Vagina (tissue), 2 donors: Measurements from ENCODE around the gene OR52I1. TPM values are rescaled to one million over a fixed set of nuclear protein-coding genes. Genes with fewer than 3 reads are reported as not detected.

Source experiments
- DNase-seq, 2 donors: peaks; one replicate each; pipeline ENCODE4 v3.0.0-alpha.2; 2017; ENCODE audit errors: extremely low spot score in 2 of 2
- H3K27ac ChIP-seq: fragments of 200-600 bp; sonication (generic); one replicate; pipeline ENCODE4 v1.5.1; 2019
- H3K27me3 ChIP-seq: fragments of 200-600 bp; sonication (generic); one replicate; pipeline ENCODE4 v1.5.1; 2019
- H3K36me3 ChIP-seq, 2 donors: fragments of 200-600 bp; sonication (generic); one replicate each; pipeline ENCODE4 v1.5.1; 2017 to 2019
- H3K4me1 ChIP-seq: fragments of 200-600 bp; sonication (generic); one replicate; pipeline ENCODE4 v1.5.1; 2019
- H3K4me3 ChIP-seq, 2 donors: fragments of 200-600 bp; sonication (generic); 1 replicate in 1 of 2; 2 replicates in 1 of 2; pipeline ENCODE4 v1.5.1; 2016 to 2019
- H3K9me3 ChIP-seq: fragments of 200-600 bp; sonication (generic); one replicate; pipeline ENCODE4 v1.5.1; 2019
- CTCF ChIP-seq, 3 experiments: fragments of 450-650 bp in 2 of 3; fragments of 200-600 bp in 1 of 3; sonication (generic) in 1 of 3; IDR thresholded peaks; one replicate each; pipeline ENCODE4 v1.5.1; 2017 to 2019; ENCODE audit warnings: antibody characterized with exemption in 3 of 3, mild to moderate bottlenecking in 2 of 3, moderate library complexity in 2 of 3
- POLR2A ChIP-seq, 2 donors: fragments of 450-650 bp; IDR thresholded peaks; one replicate each; pipeline ENCODE4 v1.6.1; 2017; ENCODE audit warnings: antibody characterized with exemption in 2 of 2, mild to moderate bottlenecking in 2 of 2, moderate library complexity in 2 of 2
- POLR2AphosphoS5 ChIP-seq, 2 donors: sonication (generic); formaldehyde crosslinking; IDR thresholded peaks; one replicate each; pipeline ENCODE4 v1.9.0; 2017; ENCODE audit warnings: antibody characterized with exemption in 2 of 2, mild to moderate bottlenecking in 2 of 2, low read depth in 1 of 2; ENCODE audit not compliant: insufficient read depth in 1 of 2
- intact Hi-C: fragments of 100-400 bp; cut with DNase I; formaldehyde crosslinking; loops from one replicate; pipeline ENCODE4 v1.15.1; 2023
- total RNA-seq: library from RNA; depleted of rRNA; stranded (reverse); fragments of >200 nt; gene quantifications from one replicate; pipeline ENCODE4 v1.2.3, GENCODE V29; 2016

The OR52I1 gene
- total RNA-seq, 1 donor from 2014 or later: not detected

GRCh38 chr11:4577761-4578160 is 16.1 kb upstream of the OR52I1 start:
- H3K36me3 ChIP-seq: no peaks in the 10 kb centered on the region
- no peak overlapping the region for H3K27ac ChIP-seq
- H3K27me3 ChIP-seq: no peaks in the 10 kb centered on the region
- H3K9me3 ChIP-seq: no peaks in the 10 kb centered on the region
- no peaks in the 10 kb centered on the region for H3K4me1 ChIP-seq
- no peak for DNase-seq
- intact Hi-C loops: no loop called here
- TF ChIP-seq POLR2A (IDR thresholded peaks at IDR 0.05): no peak
- no peak for TF ChIP-seq CTCF (IDR thresholded peaks at IDR 0.05)
- no peak for TF ChIP-seq POLR2AphosphoS5 (IDR thresholded peaks at IDR 0.05; ENCODE audit: insufficient read depth in 1 of 2, low read depth in 1 of 2)
- no peak overlapping the region for H3K4me3 ChIP-seq

- no peak for TF ChIP-seq POLR2AphosphoS5 (IDR thresholded peaks at IDR 0.05; ENCODE audit: insufficient read depth in 1 of 2, low read depth in 1 of 2)
- TF ChIP-seq CTCF (IDR thresholded peaks at IDR 0.05): no peak
- TF ChIP-seq POLR2A (IDR thresholded peaks at IDR 0.05): no peak
- intact Hi-C loops: no loop called here
- Histone ChIP-seq H3K27me3 (no peaks in the 10 kb centered on the region), H3K4me1 (no peaks in the 10 kb centered on the region), H3K4me3 (no peak overlapping the region), H3K36me3 (no peaks in the 10 kb centered on the region), H3K9me3 (no peaks in the 10 kb centered on the region), H3K27ac (no peak overlapping the region)
- no peak for DNase-seq
Measured at GRCh38 chr11:4578624-4579023, 15.2 kb upstream of the OR52I1 start.

- no peaks in the 10 kb centered on the region for H3K4me1 ChIP-seq
- H3K4me3 ChIP-seq: no peak overlapping the region
- TF ChIP-seq POLR2AphosphoS5 (IDR thresholded peaks at IDR 0.05; ENCODE audit: insufficient read depth in 1 of 2, low read depth in 1 of 2) (no peak), POLR2A (IDR thresholded peaks at IDR 0.05) (no peak), CTCF (IDR thresholded peaks at IDR 0.05) (no peak)
- DNase-seq: no peak
- intact Hi-C loops: no loop called here
- H3K27me3 ChIP-seq: no peaks in the 10 kb centered on the region
- H3K36me3 ChIP-seq: no peaks in the 10 kb centered on the region
- no peaks in the 10 kb centered on the region for H3K9me3 ChIP-seq
- H3K27ac ChIP-seq: no peak overlapping the region
Measured at GRCh38 chr11:4580124-4580523, 13.7 kb upstream of the OR52I1 start.

GRCh38 chr11:4581443-4581842 is 12.4 kb upstream of the OR52I1 start, which contains the start of gene OR52I2:
Gene OR52I2, plus strand, starts transcription at chr11:4581743.
- H3K36me3 ChIP-seq: no peaks in the 10 kb centered on the region
- no peak for TF ChIP-seq CTCF (IDR thresholded peaks at IDR 0.05)
- H3K4me1 ChIP-seq: no peaks in the 10 kb centered on the region
- no peaks in the 10 kb centered on the region for H3K27me3 ChIP-seq
- no peak within 1 kb of the TSS for H3K4me3 ChIP-seq
- no peak within 1 kb of the TSS for H3K27ac ChIP-seq
- DNase-seq: no peak
- no peaks in the 10 kb centered on the region for H3K9me3 ChIP-seq
- intact Hi-C loops: no loop called here

- TF ChIP-seq CTCF (IDR thresholded peaks at IDR 0.05): no peak
- no peak for TF ChIP-seq POLR2AphosphoS5 (IDR thresholded peaks at IDR 0.05; ENCODE audit: insufficient read depth in 1 of 2, low read depth in 1 of 2)
- no peak for TF ChIP-seq POLR2A (IDR thresholded peaks at IDR 0.05)
- DNase-seq: no peak
- Histone ChIP-seq H3K4me3 (no peak overlapping the region), H3K27me3 (no peaks in the 10 kb centered on the region), H3K9me3 (no peaks in the 10 kb centered on the region), H3K4me1 (no peaks in the 10 kb centered on the region), H3K27ac (no peak overlapping the region), H3K36me3 (no peaks in the 10 kb centered on the region)
- intact Hi-C loops: no loop called here
Measured at GRCh38 chr11:4589017-4589416, 4.8 kb upstream of the OR52I1 start.
